ENCODE measurements around the gene IVD.

Gene IVD

DNA sequence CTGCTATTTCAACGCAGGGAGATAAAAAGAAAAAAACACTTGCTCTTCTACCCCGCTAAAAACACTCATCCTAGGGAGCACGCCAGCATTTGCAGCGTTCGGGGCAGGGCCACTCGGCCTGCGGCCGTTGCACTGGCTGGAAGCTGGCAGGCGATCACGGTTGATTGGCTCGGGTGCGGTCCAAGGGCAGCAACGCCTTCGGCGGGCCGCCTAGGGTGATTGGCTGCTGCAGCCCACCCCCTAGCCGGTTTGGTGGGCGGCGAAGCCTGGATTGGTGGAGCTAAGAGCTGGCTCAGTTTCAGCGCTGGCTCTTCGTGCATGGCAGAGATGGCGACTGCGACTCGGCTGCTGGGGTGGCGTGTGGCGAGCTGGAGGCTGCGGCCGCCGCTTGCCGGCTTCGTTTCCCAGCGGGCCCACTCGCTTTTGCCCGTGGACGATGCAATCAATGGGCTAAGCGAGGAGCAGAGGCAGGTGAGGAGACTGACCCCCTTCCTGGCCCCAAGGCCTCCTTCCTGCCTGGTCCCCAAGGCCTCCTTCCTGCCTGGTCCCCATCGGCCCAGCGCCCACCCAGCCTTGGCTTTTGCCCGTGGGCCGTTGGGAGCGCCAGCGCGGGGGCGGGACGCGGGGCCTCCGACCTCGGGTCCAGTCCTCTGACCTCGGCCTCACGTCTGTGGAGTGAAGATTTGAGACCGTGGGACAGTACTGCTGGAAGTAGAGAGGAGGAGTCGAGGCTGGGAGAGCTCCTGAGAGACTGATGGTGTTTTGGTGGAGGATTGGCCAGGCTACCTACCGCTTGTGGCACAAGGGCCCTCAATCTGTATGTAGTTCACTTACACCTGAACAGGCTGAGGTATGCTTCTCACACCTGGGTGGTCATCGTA, at the start of gene IVD:
TSS of gene IVD (plus strand) at position 295 of the 881 bp plus-strand sequence. CDS start at position 328, 33 bp downstream.
- peak; percentile 95 for DNase-seq

GRCh38 chr15:40355976-40356585, 49.5 kb upstream of the IVD start:
- DNase-seq = no peak

DNA sequence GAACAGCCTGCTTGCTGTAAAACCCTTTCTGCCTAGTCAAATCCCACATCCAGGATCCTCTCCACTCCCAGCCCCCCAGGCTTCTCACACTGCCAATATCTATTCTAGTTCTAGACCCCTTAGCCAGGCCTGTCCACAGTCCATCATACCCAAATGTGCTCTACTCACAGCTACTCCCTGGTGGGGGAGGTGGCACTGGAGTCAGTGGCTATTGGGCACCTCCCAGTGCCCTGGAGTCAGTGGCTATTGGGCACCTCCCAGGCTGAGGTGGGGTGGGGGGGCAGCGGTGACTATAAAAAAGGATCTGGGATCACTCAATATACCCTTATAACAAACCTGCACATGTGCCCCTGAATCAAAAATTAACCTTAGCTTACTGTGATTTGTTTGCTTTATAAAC, 48.3 kb upstream of the IVD start:
- no peak for DNase-seq

DNA sequence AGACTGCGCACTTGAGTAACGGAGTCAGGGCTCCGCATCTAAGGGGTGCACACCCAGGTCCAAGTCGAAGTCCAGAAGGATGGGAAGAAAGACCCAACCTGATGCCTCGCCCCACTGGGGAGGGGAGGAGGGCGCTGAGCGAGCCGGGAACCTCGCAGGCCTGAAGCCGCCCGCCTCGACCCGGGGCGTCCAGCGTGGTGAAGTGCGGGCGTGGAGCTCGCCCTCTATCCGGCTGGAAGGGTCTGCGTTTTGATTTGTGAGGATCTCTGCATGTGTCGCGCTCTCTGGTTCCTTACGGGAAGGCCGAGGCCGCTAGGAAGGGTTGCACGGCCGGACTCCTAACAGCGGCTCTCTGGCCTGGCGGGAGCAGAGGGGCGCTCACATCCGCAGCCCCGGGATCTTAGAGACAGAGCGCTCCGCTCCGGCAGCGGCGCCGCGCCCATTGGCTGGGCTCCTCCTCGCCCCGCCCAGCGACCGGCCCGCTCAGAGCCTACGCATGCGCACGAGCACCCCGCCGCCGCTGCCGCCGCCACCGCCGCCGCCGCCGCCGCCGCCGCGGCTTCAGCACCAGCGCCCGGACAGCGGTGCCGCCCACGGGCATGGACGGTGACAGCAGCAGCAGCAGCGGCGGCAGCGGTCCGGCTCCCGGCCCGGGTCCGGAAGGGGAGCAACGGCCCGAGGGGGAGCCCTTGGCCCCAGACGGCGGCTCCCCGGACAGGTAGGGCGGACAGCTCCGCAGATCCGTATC, 47.7 kb upstream of the IVD start, which contains the start of gene DISP2:
TSS of gene DISP2 (plus strand) at position 497 of the 748 bp plus-strand sequence. CDS start at position 600, 103 bp downstream.
- DNase-seq = peak; percentile 96

GRCh38 chr15:40358471-40359353, 46.9 kb upstream of the IVD start:
- no peak for DNase-seq

- no peak for DNase-seq
Observed at GRCh38 chr15:40360015-40360414, 45.6 kb upstream of the IVD start.

GRCh38 chr15:40361640-40362039, 44.0 kb upstream of the IVD start:
- DNase-seq = no peak

DNA sequence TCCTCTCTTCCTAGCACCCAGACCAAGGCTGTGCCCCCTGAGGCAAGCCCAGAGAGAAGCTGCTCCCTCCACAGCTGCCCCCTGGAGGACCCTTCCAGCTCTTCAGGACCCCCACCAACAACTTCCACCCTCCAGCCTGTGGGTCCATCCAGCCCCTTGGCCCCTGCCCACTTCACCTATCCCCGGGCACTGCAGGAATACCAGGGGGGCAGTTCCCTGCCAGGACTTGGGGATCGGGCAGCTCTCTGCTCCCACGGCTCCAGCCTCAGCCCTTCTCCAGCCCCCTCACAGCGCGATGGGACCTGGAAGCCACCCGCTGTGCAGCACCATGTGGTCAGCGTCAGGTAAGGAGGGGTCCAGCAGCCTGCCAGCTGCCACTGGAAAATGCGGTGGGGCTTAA, 42.0 kb upstream of the IVD start:
- DNase-seq = no peak

GRCh38 chr15:40364251-40364650, 41.3 kb upstream of the IVD start:
- DNase-seq = no peak

GRCh38 chr15:40365016-40365415, 40.6 kb upstream of the IVD start:
- DNase-seq = no peak

DNA sequence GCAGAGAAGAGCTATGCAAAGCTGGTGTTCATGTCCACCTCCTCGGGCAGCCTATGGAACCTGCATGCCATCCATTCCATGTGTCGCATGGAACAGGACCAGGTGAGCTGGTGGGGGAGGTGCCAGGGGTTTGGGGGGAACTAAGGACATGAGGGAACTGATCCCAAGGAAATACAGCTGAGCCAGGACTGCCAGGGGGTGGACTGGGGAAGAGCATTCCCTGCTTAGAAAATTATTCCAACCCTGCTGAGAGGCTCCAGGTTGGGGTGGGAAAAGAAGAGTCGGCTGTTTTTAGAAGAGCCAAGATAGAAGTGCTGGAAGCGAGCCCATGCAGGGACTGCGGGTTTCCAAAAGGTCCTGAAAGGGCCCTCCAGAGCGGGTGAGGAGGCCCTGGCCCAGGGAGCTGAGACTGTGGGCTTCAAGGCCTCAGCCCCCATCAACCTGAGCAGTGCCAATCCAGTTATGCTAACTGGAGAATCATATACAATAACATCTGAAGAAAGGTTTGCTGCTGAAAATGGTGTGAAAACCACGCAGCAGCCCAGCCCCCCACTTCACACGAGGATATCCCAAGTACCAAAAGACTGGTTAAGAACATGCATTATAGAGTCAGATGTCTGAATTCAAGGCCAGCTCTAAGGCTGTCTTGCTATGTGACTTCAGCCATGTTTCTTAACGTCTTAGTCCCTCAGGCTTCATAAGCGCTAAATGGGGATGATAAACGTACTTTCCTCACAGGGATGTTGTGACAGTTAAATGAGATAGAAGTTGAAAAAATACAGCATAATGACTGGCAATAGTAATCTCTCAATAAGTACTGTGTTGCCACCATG, 39.8 kb upstream of the IVD start:
- no peak for DNase-seq

GRCh38 chr15:40366457-40367370, 38.9 kb upstream of the IVD start:
- DNase-seq = no peak

DNA sequence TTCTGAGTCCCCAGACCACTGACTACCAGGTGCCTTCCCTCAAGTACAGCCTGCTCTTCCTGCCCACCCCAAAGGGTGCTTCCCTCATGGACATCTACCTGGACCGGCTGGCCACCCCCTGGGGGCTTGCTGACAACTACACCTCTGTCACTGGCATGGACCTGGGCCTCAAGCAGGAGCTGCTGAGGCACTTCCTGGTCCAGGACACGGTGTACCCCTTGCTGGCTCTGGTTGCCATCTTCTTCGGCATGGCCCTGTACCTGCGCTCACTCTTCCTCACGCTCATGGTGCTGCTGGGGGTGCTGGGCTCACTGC, 38.3 kb upstream of the IVD start:
- no peak for DNase-seq

DNA sequence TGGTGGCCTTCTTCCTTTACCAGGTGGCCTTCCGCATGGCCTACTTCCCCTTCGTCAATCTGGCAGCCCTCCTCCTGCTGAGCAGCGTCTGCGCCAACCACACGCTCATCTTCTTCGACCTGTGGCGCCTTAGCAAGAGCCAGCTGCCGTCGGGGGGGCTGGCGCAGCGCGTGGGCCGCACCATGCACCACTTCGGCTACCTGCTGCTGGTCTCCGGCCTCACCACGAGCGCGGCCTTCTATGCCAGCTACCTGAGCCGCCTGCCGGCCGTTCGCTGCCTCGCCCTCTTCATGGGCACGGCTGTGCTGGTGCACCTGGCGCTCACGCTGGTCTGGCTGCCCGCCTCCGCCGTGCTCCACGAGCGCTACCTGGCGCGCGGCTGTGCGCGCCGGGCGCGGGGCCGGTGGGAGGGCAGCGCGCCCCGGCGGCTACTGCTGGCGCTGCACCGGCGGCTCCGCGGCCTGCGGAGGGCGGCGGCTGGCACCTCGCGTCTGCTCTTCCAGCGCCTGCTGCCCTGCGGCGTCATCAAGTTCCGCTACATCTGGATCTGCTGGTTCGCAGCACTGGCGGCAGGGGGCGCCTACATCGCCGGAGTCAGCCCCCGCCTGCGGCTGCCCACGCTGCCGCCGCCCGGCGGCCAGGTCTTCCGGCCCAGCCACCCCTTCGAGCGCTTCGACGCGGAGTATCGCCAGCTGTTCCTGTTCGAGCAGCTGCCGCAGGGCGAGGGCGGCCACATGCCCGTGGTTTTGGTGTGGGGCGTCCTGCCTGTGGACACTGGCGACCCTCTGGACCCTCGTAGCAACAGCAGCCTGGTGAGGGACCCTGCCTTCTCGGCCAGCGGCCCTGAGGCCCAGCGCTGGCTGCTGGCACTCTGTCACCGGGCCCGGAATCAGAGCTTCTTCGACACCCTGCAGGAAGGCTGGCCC, 37.6 kb upstream of the IVD start:
- peak; percentile 90 for DNase-seq

GRCh38 chr15:40368719-40369473, 36.7 kb upstream of the IVD start:
- DNase-seq = no peak

DNA sequence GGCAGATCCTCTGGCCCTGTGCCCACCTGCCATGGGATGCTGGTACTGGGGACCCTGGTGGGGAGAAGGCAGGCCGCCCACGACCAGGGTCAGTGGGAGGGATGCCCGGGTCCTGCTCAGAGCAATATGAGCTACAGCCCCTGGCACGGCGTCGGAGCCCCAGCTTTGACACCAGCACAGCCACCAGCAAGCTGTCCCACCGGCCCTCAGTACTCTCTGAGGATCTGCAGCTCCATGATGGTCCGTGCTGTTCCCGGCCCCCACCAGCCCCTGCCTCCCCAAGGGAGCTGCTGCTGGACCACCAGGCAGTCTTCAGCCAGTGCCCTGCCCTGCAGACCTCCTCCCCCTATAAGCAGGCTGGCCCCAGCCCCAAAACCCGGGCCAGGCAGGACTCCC, 36.1 kb upstream of the IVD start:
- DNase-seq = no peak

DNA sequence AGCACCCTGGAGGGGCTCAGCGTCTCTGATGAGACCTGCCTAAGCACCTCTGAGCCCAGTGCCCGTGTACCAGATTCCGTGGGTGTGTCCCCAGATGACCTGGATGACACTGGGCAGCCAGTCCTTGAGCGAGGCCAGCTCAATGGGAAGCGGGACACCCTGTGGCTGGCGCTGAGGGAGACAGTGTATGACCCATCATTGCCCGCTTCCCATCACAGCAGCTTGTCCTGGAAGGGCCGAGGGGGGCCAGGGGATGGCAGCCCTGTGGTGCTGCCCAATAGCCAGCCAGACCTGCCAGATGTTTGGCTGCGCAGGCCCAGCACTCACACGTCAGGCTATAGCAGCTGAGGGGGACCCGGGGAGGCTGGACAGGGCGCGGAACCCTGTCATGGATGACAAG, 35.6 kb upstream of the IVD start:
- DNase-seq = no peak

DNA sequence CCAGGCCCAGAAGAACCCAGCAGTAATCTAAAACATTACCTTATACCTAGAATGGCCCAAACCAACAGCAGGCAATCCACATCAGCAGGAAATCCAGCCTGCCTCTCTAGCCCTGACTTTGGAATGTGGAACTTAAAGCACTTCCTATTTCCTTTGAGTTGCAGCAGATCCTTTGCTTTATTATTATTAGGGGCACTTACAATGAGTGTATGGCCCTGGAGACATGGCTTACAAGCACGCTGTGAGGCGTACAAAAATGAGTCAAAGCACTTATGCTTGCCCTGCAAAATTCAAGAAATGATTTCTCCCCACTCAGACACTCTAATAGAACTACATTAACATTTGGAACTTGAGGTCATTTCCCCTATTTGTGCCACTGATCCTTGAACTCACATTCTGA, 32.6 kb upstream of the IVD start:
- no peak for DNase-seq

DNA sequence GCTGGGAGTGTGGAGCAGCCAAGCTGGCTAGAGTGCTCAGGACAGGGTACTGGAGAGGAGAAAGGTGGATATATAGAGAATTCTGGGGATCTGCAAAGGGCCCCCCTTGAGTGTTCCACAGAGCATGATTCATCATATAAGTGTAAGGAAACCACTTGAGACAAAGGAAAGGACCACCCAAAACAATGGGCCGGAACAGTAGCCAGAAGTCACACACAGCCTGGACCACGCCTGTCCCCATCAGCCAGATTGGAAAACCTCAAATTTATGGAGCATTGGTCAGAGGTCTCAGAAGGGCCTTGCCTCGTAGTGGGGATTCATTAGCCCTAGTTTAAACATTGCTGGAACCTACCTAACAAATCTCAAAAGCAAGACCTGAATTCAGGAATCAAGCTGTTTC, 28.0 kb upstream of the IVD start:
- no peak for DNase-seq
